HEK293T (cell line): Measurements from ENCODE around the gene BLOC1S1.

Experiments
- BHLHE40 ChIP-seq: fragments of 450-650 bp; IDR thresholded peaks from 2 replicates; pipeline ENCODE4 v1.6.1; 2016; ENCODE audit warnings: mild to moderate bottlenecking, moderate library complexity, borderline replicate concordance
- FOXK2 ChIP-seq: fragments of 450-650 bp; IDR thresholded peaks from 2 replicates; pipeline ENCODE4 v1.6.1; 2016; ENCODE audit warnings: mild to moderate bottlenecking
- FOXM1 ChIP-seq: fragments of 450-650 bp; IDR thresholded peaks from 2 replicates; pipeline ENCODE4 v1.6.1; 2017; ENCODE audit warnings: mild to moderate bottlenecking, borderline replicate concordance
- HDGF ChIP-seq: fragments of 450-650 bp; IDR thresholded peaks from 2 replicates; pipeline ENCODE4 v1.6.1; 2017; ENCODE audit warnings: antibody characterized with exemption, borderline replicate concordance
- L3MBTL2 ChIP-seq: fragments of 450-650 bp; conservative IDR thresholded peaks from 2 replicates; pipeline ENCODE4 v1.6.1; 2016; ENCODE audit warnings: mild to moderate bottlenecking
- NFRKB ChIP-seq: fragments of 450-650 bp; IDR thresholded peaks from 2 replicates; pipeline ENCODE4 v1.6.1; 2016; ENCODE audit warnings: mild to moderate bottlenecking, moderate library complexity
- SP1 ChIP-seq: fragments of 450-650 bp; IDR thresholded peaks from 2 replicates; pipeline ENCODE4 v1.6.1; 2017
- SUZ12 ChIP-seq: fragments of 450-650 bp; IDR thresholded peaks from 2 replicates; pipeline ENCODE4 v1.6.1; 2016; ENCODE audit warnings: mild to moderate bottlenecking
- TARDBP ChIP-seq: fragments of 450-650 bp; IDR thresholded peaks from 2 replicates; pipeline ENCODE4 v1.6.1; 2016
- ZNF384 ChIP-seq: fragments of 450-650 bp; IDR thresholded peaks from 2 replicates; pipeline ENCODE4 v1.6.1; 2016

GRCh38 chr12:55727643-55728185 is 11.9 kb downstream of the BLOC1S1 start:
- no peak for TF ChIP-seq FOXM1
- TF ChIP-seq TARDBP = no peak
- no peak for TF ChIP-seq SUZ12
- TF ChIP-seq SP1 = no peak
- TF ChIP-seq HDGF = no peak
- TF ChIP-seq FOXK2 = no peak
- no peak for TF ChIP-seq BHLHE40
- no peak for TF ChIP-seq L3MBTL2
- no peak for TF ChIP-seq NFRKB
- TF ChIP-seq ZNF384 = no peak
